GM21825 (cell line): ENCODE results near the gene ASB10.
A peak's percentile ranks its signal among the peaks of the same experiment; 100 is the strongest.

Source experiments
- ATAC-seq: cut with Tn5 transposase; IDR thresholded peaks from one replicate; pipeline ENCODE4 v1.9.1; 2021; ENCODE audit warnings: mild to moderate bottlenecking, moderate library complexity; ENCODE audit not compliant: unreplicated experiment

The ASB10 gene

GRCh38 chr7:151187409-151188251 lies 580 bp upstream of the ASB10 start:
- ATAC-seq: no peak

- no peak for ATAC-seq
Observed at GRCh38 chr7:151185762-151186639, 1.0 kb downstream of the ASB10 start.

- ATAC-seq: no peak
Observed at GRCh38 chr7:151181011-151181431, 6.0 kb downstream of the ASB10 start.

GRCh38 chr7:151179946-151180345 lies 7.1 kb downstream of the ASB10 start:
- ATAC-seq: no peak

- no peak for ATAC-seq
Observed at GRCh38 chr7:151179287-151179860, 7.7 kb downstream of the ASB10 start.

- ATAC-seq: no peak
Observed at GRCh38 chr7:151178831-151179230, 8.2 kb downstream of the ASB10 start.

- no peak for ATAC-seq
Observed at GRCh38 chr7:151178236-151178635, 8.8 kb downstream of the ASB10 start.

- ATAC-seq: no peak
Observed at GRCh38 chr7:151177310-151177709, 9.7 kb downstream of the ASB10 start.

- no peak for ATAC-seq
Observed at GRCh38 chr7:151176401-151176800, 10.6 kb downstream of the ASB10 start.

GRCh38 chr7:151175793-151176311 lies 11.2 kb downstream of the ASB10 start:
- ATAC-seq: no peak

GRCh38 chr7:151175047-151175792 lies 11.8 kb downstream of the ASB10 start:
- no peak for ATAC-seq

- ATAC-seq: no peak
Observed at GRCh38 chr7:151174246-151175046, 12.6 kb downstream of the ASB10 start.

- no peak for ATAC-seq
Observed at GRCh38 chr7:151173386-151174245, 13.4 kb downstream of the ASB10 start.

- peak; percentile 62 for ATAC-seq
Observed at GRCh38 chr7:151172273-151173141, 14.5 kb downstream of the ASB10 start.

- ATAC-seq: no peak
Observed at GRCh38 chr7:151168787-151169162, 18.3 kb downstream of the ASB10 start.

- peak; percentile 56 for ATAC-seq
Observed at GRCh38 chr7:151168003-151168786, 18.9 kb downstream of the ASB10 start.
